Measurements from ENCODE around the gene CXCR4.

DNA sequence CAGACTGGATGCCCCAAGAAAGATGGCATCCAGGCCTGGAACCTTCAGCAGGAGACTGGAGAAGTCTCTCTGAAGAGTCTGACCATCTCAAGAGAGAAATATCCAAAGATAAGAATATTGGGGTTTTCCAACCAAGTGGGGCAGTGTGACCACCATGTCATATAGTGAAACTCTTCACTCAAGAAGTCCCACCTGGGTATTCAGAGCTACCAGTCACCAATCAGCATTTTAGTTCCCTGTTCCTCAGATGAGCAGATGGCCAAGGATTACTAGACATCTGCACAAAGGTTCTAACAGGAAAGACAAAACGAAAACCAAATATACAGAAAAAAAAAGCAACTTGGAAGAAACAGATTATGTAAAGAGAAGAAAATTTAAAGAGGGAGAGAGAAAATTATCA is 38.5 kb upstream of the CXCR4 start:
- TF ChIP-seq, protein P1, sequence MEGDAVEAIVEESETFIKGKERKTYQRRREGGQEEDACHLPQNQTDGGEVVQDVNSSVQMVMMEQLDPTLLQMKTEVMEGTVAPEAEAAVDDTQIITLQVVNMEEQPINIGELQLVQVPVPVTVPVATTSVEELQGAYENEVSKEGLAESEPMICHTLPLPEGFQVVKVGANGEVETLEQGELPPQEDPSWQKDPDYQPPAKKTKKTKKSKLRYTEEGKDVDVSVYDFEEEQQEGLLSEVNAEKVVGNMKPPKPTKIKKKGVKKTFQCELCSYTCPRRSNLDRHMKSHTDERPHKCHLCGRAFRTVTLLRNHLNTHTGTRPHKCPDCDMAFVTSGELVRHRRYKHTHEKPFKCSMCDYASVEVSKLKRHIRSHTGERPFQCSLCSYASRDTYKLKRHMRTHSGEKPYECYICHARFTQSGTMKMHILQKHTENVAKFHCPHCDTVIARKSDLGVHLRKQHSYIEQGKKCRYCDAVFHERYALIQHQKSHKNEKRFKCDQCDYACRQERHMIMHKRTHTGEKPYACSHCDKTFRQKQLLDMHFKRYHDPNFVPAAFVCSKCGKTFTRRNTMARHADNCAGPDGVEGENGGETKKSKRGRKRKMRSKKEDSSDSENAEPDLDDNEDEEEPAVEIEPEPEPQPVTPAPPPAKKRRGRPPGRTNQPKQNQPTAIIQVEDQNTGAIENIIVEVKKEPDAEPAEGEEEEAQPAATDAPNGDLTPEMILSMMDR (conservative IDR thresholded peaks at IDR 0.05): no peak
- no peak for TF ChIP-seq EZH2 (IDR thresholded peaks at IDR 0.05; ENCODE audit: low read depth)

Data from PC-9 (cell line).